H1 (cell line): Measurements from ENCODE around the gene CNOT6L. TPM values are rescaled to one million over a fixed set of nuclear protein-coding genes. Genes with fewer than 3 reads are reported as not detected.

Source experiments
- CTCF ChIA-PET: fragments of 300-600 bp; sonication (Branson Sonifier 250); formaldehyde crosslinking; loops from one replicate; lab custom pipeline; 2021; ENCODE audit not compliant: partially characterized antibody; lab: Charles Lee
- POLR2A ChIA-PET: fragments of 300-600 bp; sonication (Branson Sonifier 250); formaldehyde crosslinking; loops from one replicate; lab custom pipeline; 2021; ENCODE audit warnings: inconsistent platforms; ENCODE audit not compliant: partially characterized antibody; lab: Charles Lee
- DNase-seq, 2 experiments: peaks; one replicate each; pipeline versions ENCODE4 v3.0.0 to v3.0.0-alpha.2; 2010 to 2022; ENCODE audit warnings: low spot score in 2 of 2, low read depth in 1 of 2, mixed read lengths in 1 of 2
- FAIRE-seq: peaks from 2 replicates; lab custom pipeline; 2011; peaks lifted over from hg19 to GRCh38; lab: Jason Lieb, UNC
- H2AFZ ChIP-seq: 2 replicates; pipeline ENCODE4 v1.8.1; 2012; ENCODE audit warnings: low read length, inconsistent platforms
- H2AK5ac ChIP-seq: 2 replicates; pipeline ENCODE4 v1.6.1; 2013; ENCODE audit warnings: low read depth, low read length
- H2BK120ac ChIP-seq: replicated peaks from 2 replicates; pipeline ENCODE3; 2013; ENCODE audit warnings: low read depth, low read length, inconsistent platforms
- H2BK12ac ChIP-seq: 2 replicates; pipeline ENCODE4 v1.6.1; 2013; ENCODE audit warnings: low read depth, low read length
- H2BK15ac ChIP-seq: 2 replicates; pipeline ENCODE4 v1.6.1; 2013; ENCODE audit warnings: low read length
- H2BK20ac ChIP-seq: 2 replicates; pipeline ENCODE4 v1.6.1; 2013; ENCODE audit warnings: low read length
- H2BK5ac ChIP-seq: 2 replicates; pipeline ENCODE4 v1.6.1; 2013; ENCODE audit warnings: low read depth, low read length
- H3K14ac ChIP-seq: 2 replicates; pipeline ENCODE4 v1.6.1; 2013; ENCODE audit warnings: inconsistent platforms; ENCODE audit not compliant: insufficient read length
- H3K18ac ChIP-seq: 2 replicates; pipeline ENCODE4 v1.6.1; 2013; ENCODE audit warnings: low read length; ENCODE audit errors: extremely low read depth
- H3K23ac ChIP-seq: 2 replicates; pipeline ENCODE4 v1.6.1; 2013; ENCODE audit warnings: inconsistent platforms; ENCODE audit not compliant: insufficient read length
- H3K23me2 ChIP-seq: 2 replicates; pipeline ENCODE4 v1.6.1; 2013; ENCODE audit warnings: low read depth, low read length
- H3K27ac ChIP-seq: 2 replicates; pipeline ENCODE4 v1.6.1; 2011; ENCODE audit warnings: low read depth, low read length, inconsistent platforms
- H3K27me3 ChIP-seq, 4 experiments: replicated peaks in 1 of 4; 1 replicate in 1 of 4; 2 replicates in 3 of 4; pipeline versions ENCODE4 v1.6.1 to v1.8.1; 2011 to 2013; ENCODE audit warnings: low read length in 3 of 4, mild to moderate bottlenecking in 3 of 4, inconsistent platforms in 2 of 4, mixed read lengths in 2 of 4, moderate library complexity in 1 of 4; ENCODE audit not compliant: control insufficient read depth in 3 of 4, insufficient read depth in 3 of 4; ENCODE audit errors: extremely low read depth in 1 of 4
- H3K36me3 ChIP-seq, 4 experiments: 2 replicates each; pipeline versions ENCODE4 v1.6.1 to v1.8.1; 2011 to 2013; ENCODE audit warnings: mild to moderate bottlenecking in 4 of 4, low read length in 3 of 4, moderate library complexity in 2 of 4, control low read depth in 1 of 4, inconsistent platforms in 1 of 4; ENCODE audit not compliant: insufficient read depth in 4 of 4, control insufficient read depth in 2 of 4
- H3K4ac ChIP-seq: replicated peaks from 2 replicates; pipeline ENCODE3; 2013; ENCODE audit warnings: low read length, low read depth, mixed read lengths, inconsistent platforms; ENCODE audit not compliant: insufficient read length
- H3K4me1 ChIP-seq, 4 experiments: replicated peaks in 1 of 4; 1 replicate in 1 of 4; 2 replicates in 3 of 4; pipeline versions ENCODE4 v1.6.1 to v1.8.1; 2011 to 2013; ENCODE audit warnings: low read length in 3 of 4, inconsistent platforms in 2 of 4, mixed read lengths in 1 of 4; ENCODE audit not compliant: insufficient read depth in 4 of 4, control insufficient read depth in 3 of 4
- H3K4me2 ChIP-seq, 2 experiments: 2 replicates each; pipeline versions ENCODE4 v1.6.1 to v1.8.1; 2011 to 2013; ENCODE audit warnings: low read depth in 2 of 2, low read length in 2 of 2, control low read depth in 1 of 2, inconsistent platforms in 1 of 2, mild to moderate bottlenecking in 1 of 2; ENCODE audit not compliant: insufficient read depth in 1 of 2
- H3K4me3 ChIP-seq, 4 experiments: fragments of 200-600, 300-600 bp in 1 of 4; sonication (generic), shearing (Covaris generic), sonication (Bioruptor Twin) in 1 of 4; 2 replicates each; pipeline versions ENCODE4 v1.5.1 to v1.8.1; 2011 to 2016; ENCODE audit warnings: low read length in 4 of 4, low read depth in 3 of 4, control low read depth in 2 of 4, inconsistent platforms in 2 of 4, mild to moderate bottlenecking in 2 of 4, mixed read lengths in 1 of 4, moderate library complexity in 1 of 4; ENCODE audit not compliant: insufficient read depth in 2 of 4; ENCODE audit errors: extremely low read depth in 1 of 4
- H3K56ac ChIP-seq: replicated peaks from 2 replicates; pipeline ENCODE3; 2013; ENCODE audit warnings: low read depth, mild to moderate bottlenecking, mixed read lengths, low read length, inconsistent platforms; ENCODE audit not compliant: insufficient read length
- H3K79me1 ChIP-seq: 2 replicates; pipeline ENCODE4 v1.6.1; 2013; ENCODE audit warnings: low read depth, low read length, control low read depth
- H3K79me2 ChIP-seq, 2 experiments: 2 replicates each; pipeline versions ENCODE4 v1.6.1 to v1.8.1; 2012 to 2013; ENCODE audit warnings: low read length in 2 of 2, mild to moderate bottlenecking in 2 of 2, inconsistent platforms in 1 of 2; ENCODE audit not compliant: insufficient read depth in 2 of 2, control insufficient read depth in 1 of 2
- H3K9ac ChIP-seq, 4 experiments: replicated peaks in 1 of 4; 1 replicate in 1 of 4; 2 replicates in 3 of 4; pipeline versions ENCODE4 v1.6.1 to v1.8.1; 2011 to 2013; ENCODE audit warnings: low read depth in 3 of 4, low read length in 3 of 4, control low read depth in 2 of 4, mild to moderate bottlenecking in 2 of 4, moderate library complexity in 2 of 4, inconsistent platforms in 1 of 4; ENCODE audit errors: extremely low read depth in 1 of 4
- H3K9me3 ChIP-seq, 2 experiments: 2 replicates each; pipeline versions ENCODE4 v1.6.1 to v1.8.1; 2012 to 2013; ENCODE audit warnings: mild to moderate bottlenecking in 2 of 2, moderate library complexity in 2 of 2, control low read depth in 1 of 2, inconsistent platforms in 1 of 2, low read depth in 1 of 2, low read length in 1 of 2, mixed read lengths in 1 of 2; ENCODE audit not compliant: insufficient read depth in 2 of 2
- H4K20me1 ChIP-seq, 2 experiments: replicated peaks in 1 of 2; 2 replicates each; pipeline versions ENCODE3 to v1.8.1; 2011 to 2013; ENCODE audit warnings: inconsistent platforms in 2 of 2, low read length in 2 of 2, mild to moderate bottlenecking in 1 of 2; ENCODE audit not compliant: insufficient read depth in 2 of 2, control insufficient read depth in 1 of 2
- H4K5ac ChIP-seq: 2 replicates; pipeline ENCODE4 v1.6.1; 2013; ENCODE audit warnings: low read length, low read depth, mixed read lengths, inconsistent platforms; ENCODE audit not compliant: insufficient read length
- H4K8ac ChIP-seq: 2 replicates; pipeline ENCODE4 v1.8.0; 2013; ENCODE audit warnings: mild to moderate bottlenecking, moderate library complexity, low read length, inconsistent platforms; ENCODE audit not compliant: insufficient read depth; ENCODE audit errors: extremely low read depth
- H4K91ac ChIP-seq: replicated peaks from 2 replicates; pipeline ENCODE3; 2013; ENCODE audit warnings: low read length, mixed read lengths, inconsistent platforms; ENCODE audit not compliant: insufficient read length
- BACH1 ChIP-seq: IDR thresholded peaks from 2 replicates; pipeline ENCODE4 v1.6.1; 2012; ENCODE audit warnings: low read length, improper control_type of control experiment
- CEBPB ChIP-seq: IDR thresholded peaks from 2 replicates; pipeline ENCODE4 v1.6.1; 2012; ENCODE audit warnings: low read depth, low read length
- CHD1 ChIP-seq: IDR thresholded peaks from 2 replicates; pipeline ENCODE4 v1.6.1; 2012; ENCODE audit warnings: low read depth, low read length, improper control_type of control experiment
- EGR1 ChIP-seq: IDR thresholded peaks from 2 replicates; pipeline ENCODE4 v1.6.1; 2011; ENCODE audit warnings: low read depth, low read length, borderline replicate concordance
- GABPA ChIP-seq: IDR thresholded peaks from 2 replicates; pipeline ENCODE4 v1.6.1; 2011; ENCODE audit warnings: mild to moderate bottlenecking, low read length, moderate library complexity, borderline replicate concordance; ENCODE audit not compliant: insufficient read depth
- JUN ChIP-seq: IDR thresholded peaks from 2 replicates; pipeline ENCODE4 v1.6.1; 2011; ENCODE audit warnings: low read depth, mild to moderate bottlenecking, improper control_type of control experiment, low read length
- KDM4A ChIP-seq: IDR thresholded peaks from one replicate; pipeline ENCODE4 v1.7.1; 2012; ENCODE audit warnings: low read depth, mild to moderate bottlenecking, moderate library complexity, low read length, inconsistent platforms; ENCODE audit not compliant: severe bottlenecking
- KDM5A ChIP-seq: fragments of 200-600 bp; IDR thresholded peaks from 2 replicates; pipeline ENCODE4 v1.7.1; 2012; ENCODE audit warnings: mild to moderate bottlenecking, low read length, inconsistent platforms, mixed read lengths
- MAFK ChIP-seq: IDR thresholded peaks from 2 replicates; pipeline ENCODE4 v1.6.1; 2012; ENCODE audit warnings: low read depth, mild to moderate bottlenecking, improper control_type of control experiment, low read length
- NRF1 ChIP-seq: IDR thresholded peaks from 2 replicates; pipeline ENCODE4 v1.6.1; 2011; ENCODE audit warnings: mild to moderate bottlenecking, low read depth, low read length, improper control_type of control experiment
- POLR2A ChIP-seq, 2 experiments: IDR thresholded peaks; 1 replicate in 1 of 2; 2 replicates in 1 of 2; pipeline ENCODE4 v1.6.1; 2011; ENCODE audit warnings: low read depth in 2 of 2, low read length in 2 of 2, mild to moderate bottlenecking in 2 of 2; ENCODE audit errors: control extremely low read depth in 1 of 2
- POLR2AphosphoS5 ChIP-seq: IDR thresholded peaks from 2 replicates; pipeline ENCODE4 v1.6.1; 2011; ENCODE audit warnings: low read depth, low read length
- RBBP5 ChIP-seq: IDR thresholded peaks from 2 replicates; pipeline ENCODE4 v1.7.1; 2012; ENCODE audit warnings: low read depth, mild to moderate bottlenecking, inconsistent platforms, low read length, moderate library complexity, borderline replicate concordance
- SIX5 ChIP-seq: IDR thresholded peaks from 2 replicates; pipeline ENCODE4 v1.6.1; 2011; ENCODE audit warnings: mild to moderate bottlenecking, low read depth, low read length
- TAF1 ChIP-seq: IDR thresholded peaks from 2 replicates; pipeline ENCODE4 v1.6.1; 2011; ENCODE audit warnings: mild to moderate bottlenecking, low read depth, low read length
- WGBS, 2 experiments: shearing (Covaris generic) in 1 of 2; methylation state at CpG; one replicate each; pipeline versions ENCODE4 v1.1.6 to v1.1.7; 2013 to 2015; ENCODE audit warnings: low lambda C conversion rate in 2 of 2, mixed read lengths in 2 of 2, inconsistent platforms in 1 of 2, low coverage in 1 of 2, missing lambda C conversion rate in 1 of 2; ENCODE audit not compliant: insufficient replicate concordance in 2 of 2, insufficient coverage in 1 of 2, insufficient read length in 1 of 2; ENCODE audit errors: extremely low coverage in 1 of 2, missing lambda C conversion rate in 1 of 2; 5-methylcytosine and 5-hydroxymethylcytosine counted together
- polyA plus RNA-seq, 7 experiments: library from polyadenylated mRNA; depleted of rRNA in 3 of 7; stranded (reverse) in 5 of 7; unstranded in 2 of 7; fragments of >200 nt in 5 of 7; fragments of 200-250 nt in 2 of 7; gene quantifications; 1 replicate in 5 of 7; 2 replicates in 1 of 7; 4 replicates in 1 of 7; pipeline versions ENCODE4 v1.2.1 to v1.2.3, GENCODE V29; 2011 to 2013; ENCODE audit warnings: missing spikeins in 2 of 7, mixed read lengths in 2 of 7
- total RNA-seq: library from RNA; stranded (reverse); fragmentation: NEBNext Ultra II Directional; extraction: Animal tissue kit (Norgen Biotek cat#: 25700); gene quantifications from 2 replicates; pipeline ENCODE4 v1.2.1, GENCODE V29; 2021

Gene CNOT6L
- total and polyA plus RNA-seq, 2 of the 8 experiments (the other 6 are each of a cell fraction or from before 2014, with no cell fraction given): 2.0 to 22.4 TPM

- ChIA-PET POLR2A (interaction anchor here (7.0 kb wide), 1 partner anchor 9 kb away, joined by 41 read pairs; the partner anchor contains the start of gene MRPL1), CTCF (no interaction called here)
- Histone ChIP-seq H4K91ac (no peak overlapping the region), H3K4me2 (no peak overlapping the region), H2BK12ac (no peak overlapping the region), H3K9ac (no peak overlapping the region), H4K20me1 (no peaks in the 10 kb centered on the region), H3K79me1 (no peaks in the 10 kb centered on the region), H3K4ac (no peak overlapping the region), H3K18ac (no peak overlapping the region), H3K27me3 (no peaks in the 10 kb centered on the region), H3K27ac (no peak overlapping the region), H4K8ac (no peak overlapping the region), H3K9me3 (no peaks in the 10 kb centered on the region), H4K5ac (no peak overlapping the region), H3K23ac (no peak overlapping the region), H3K79me2 (no peaks in the 10 kb centered on the region), H3K4me3 (no peak overlapping the region), H2BK5ac (no peak overlapping the region), H2AFZ (peak overlapping the region; percentile 46; the same call in 1 of the 2 replicates), H3K36me3 (no peaks in the 10 kb centered on the region), H2BK15ac (no peak overlapping the region), H2BK20ac (no peak overlapping the region), H3K56ac (no peak overlapping the region), H3K14ac (no peak overlapping the region), H3K23me2 (no peaks in the 10 kb centered on the region; the same call in 1 of the 2 replicates), H2BK120ac (no peak overlapping the region), H3K4me1 (no peaks in the 10 kb centered on the region), H2AK5ac (no peak overlapping the region)
- DNase-seq (no peak), FAIRE-seq (no peak)
- WGBS, 2 experiments: 93% methylated on average over 7 of the region's 7 CpGs; no CpG with 5 or more reads in 1 of the 2 experiments
- TF ChIP-seq POLR2A (IDR thresholded peaks at IDR 0.05; ENCODE audit: control extremely low read depth in 1 of 2, low read depth in 2 of 2, low read length in 2 of 2) (no peak), SIX5 (no peak), RBBP5 (no peak), TAF1 (no peak), BACH1 (no peak), JUN (no peak), NRF1 (no peak), EGR1 (no peak), KDM4A (no peak), POLR2AphosphoS5 (no peak), GABPA (no peak), KDM5A (no peak), CEBPB (no peak), MAFK (no peak), CHD1 (no peak)
Observed at GRCh38 chr4:77852892-77853495, 33.8 kb upstream of the CNOT6L start.
